Measurements from ENCODE around the gene CASKIN1.
"Not testable (repeated sequence)": the region's sequence is repeated elsewhere in the genome, so short reads cannot be mapped to it uniquely, and the experiment has no call there.

Gene CASKIN1

DNA sequence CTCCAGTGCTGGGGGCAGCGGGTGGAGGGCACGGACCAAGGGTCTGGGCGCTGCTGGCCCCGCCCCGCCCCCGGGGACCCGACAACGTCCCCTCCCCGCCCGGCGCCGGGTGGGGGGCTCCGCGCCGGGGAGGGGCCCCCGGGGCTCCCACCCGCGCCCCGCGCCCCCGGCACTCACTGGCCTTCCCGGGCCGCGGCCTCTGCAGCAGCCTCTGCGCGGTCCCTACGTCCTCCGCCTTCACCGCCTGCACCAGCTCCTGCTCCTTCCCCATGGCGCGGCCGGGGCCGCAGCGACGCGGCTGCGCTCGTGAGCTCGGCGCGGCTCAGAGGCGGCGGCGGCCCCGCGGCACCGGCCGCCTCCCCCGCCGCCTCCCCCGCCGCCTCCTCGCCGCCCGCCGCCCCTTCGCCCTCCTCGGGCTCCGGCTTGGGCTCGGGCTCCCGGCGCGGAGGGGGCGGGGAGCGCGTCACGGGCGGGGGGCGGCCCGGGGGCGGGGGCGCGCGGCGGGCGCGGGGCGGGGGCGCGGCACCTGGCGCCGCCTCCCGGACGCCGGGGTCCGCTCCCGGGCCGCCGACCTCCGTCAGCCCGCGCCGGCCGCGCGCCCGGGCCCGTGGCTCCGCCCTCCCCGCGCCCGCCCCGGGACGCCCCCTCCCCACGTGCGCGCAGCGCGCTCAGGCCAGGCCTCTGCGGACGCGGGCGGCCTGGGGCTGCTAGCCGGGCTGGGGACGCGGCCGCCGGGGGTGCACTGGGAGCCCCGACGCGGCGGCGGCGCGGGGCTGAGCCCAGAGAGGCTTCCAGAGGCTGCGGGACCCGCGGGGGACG lies at the start of gene CASKIN1:
TSS of gene CASKIN1 (minus strand) at position 444 of the 819 bp plus-strand sequence. CDS start at position 271, 173 bp downstream.
- peak in 4 of 56 donors; percentile 18 to 45 (median 32) for DNase-seq

DNA sequence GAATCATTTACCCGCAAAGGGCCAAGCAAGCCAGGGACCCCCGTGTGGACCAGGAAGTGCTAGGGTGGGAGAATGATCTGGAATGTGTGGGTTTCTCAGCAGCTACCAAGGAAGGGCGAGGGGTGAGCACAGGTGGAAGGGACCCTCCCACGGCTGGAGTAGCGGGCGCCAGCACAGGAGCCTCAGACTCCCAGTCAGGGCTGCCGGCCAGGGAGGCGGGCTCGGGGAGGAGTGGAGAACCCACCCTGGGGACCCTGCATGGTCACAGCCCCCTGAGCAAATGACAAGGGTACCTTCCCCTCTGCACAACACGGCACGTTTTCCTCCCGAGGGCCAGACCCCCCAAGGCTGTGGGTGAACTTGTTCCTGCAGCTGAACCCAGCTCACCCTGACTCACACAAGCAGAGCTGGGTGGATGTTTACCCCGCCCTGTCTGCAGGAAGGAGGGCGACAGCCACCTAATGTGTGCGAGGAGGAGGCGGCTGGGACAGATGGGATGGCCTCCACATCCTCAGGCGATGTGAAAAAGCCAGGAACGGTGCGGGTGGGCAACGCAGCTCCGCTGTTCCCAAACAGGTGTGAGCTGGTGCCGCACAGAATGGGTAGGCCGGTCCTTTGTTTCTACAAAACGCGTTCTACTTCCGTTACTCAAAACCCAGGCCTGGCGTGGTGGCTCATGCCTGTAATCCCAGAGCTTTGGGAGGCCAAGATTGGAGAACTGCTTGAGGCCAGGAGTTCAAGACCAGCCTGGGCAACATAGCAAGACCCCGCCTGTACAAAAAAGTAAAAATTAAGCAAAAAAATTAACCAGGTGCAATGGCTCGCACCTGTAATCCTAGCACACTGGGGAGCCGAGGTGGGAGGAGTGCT lies 48.8 kb upstream of the CASKIN1 start:
- DNase-seq, result no peak

DNA sequence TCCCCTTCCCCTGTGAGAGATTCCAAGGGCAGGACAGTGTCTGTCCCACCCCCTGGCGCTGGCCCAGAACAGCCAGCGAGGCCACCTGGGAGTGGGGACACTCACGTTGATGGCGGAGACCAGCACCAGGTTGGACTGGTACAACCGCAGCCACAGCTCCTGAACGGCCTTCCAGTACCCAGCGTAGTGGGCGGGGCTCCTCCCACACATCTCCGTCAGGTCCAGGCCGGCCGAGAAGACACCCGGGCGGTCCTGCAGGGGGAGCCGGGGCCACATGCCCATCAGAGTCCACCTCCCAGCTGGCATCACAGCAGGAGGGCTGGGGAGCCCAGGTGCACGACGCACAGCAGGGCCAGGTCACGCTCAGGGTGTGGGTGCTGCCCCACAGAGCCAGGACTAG lies 47.9 kb upstream of the CASKIN1 start:
- no peak for DNase-seq

GRCh38 chr16:2243781-2244180 lies 47.4 kb upstream of the CASKIN1 start:
- DNase-seq, result no peak

DNA sequence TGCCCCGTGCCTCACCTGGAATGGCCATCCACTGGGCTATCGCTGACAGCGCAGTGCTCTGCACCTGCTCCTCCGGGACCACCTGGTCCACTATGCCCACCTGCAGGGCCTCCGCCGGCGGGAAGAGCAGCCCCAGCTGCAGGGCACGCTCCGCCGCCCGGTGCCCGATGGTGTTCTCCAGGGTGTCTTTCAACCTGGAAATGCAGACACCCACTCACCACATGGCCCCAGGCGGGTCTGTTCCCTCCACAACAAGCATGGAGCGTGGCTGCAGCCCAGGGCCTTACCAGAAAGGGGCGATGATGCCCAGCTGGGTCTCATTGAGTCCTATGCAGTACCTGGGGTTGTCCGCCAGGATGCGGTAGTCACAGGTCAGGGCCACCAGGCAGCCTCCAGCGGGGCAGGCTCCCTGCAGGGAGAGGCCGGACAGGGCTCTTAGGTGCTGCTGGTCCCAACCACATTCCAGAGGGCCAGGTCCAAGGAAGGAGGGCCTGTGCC lies 46.7 kb upstream of the CASKIN1 start:
- no peak for DNase-seq

- DNase-seq, result no peak
Observed at GRCh38 chr16:2242598-2242997, 46.2 kb upstream of the CASKIN1 start.

GRCh38 chr16:2240331-2240730 lies 43.9 kb upstream of the CASKIN1 start:
- not testable (repeated sequence) for DNase-seq

DNA sequence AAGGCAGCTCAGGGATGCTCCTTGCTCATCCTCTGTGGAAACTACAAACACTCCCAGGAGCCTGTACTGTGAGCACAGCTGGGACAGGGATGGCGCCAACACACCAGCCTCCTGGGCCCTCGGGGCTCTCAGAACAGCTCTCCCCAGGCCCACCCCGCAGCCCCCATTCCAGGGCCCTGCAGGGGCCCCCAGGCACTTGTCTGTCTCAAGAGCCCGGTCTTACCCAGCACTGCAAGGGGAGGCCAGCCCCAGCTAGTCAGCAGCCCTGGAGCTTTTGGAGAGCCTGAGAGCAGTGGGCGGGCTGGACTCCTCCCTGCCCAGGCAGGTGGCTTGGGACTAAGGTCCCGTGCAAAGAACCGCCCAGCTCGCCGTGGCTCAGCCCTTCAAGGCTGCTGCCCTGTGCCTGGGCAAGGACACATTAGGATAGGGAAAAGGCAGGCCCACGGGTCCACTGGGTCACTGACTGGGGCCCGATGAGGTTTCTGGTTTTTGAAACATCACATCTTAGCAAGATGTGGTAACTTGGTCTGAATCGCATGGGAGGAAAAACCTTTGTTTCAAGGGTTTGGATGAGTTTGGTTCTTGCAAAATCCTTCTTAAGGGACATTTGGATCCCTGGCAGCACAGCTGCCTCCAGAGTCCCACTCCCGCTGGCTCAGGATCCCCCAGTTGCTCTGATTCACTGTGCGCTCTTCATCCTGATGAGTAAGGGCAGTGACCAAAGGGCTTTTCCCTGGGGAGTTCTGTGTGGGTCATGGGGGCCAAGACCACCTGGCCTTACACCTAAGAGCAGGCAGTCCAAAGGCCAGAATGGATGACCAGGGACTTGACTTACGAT lies 42.7 kb upstream of the CASKIN1 start:
- DNase-seq, result no peak

GRCh38 chr16:2238150-2238837 lies 41.9 kb upstream of the CASKIN1 start:
- DNase-seq, result no peak

- DNase-seq, result no peak
Observed at GRCh38 chr16:2237493-2238149, 41.2 kb upstream of the CASKIN1 start.

DNA sequence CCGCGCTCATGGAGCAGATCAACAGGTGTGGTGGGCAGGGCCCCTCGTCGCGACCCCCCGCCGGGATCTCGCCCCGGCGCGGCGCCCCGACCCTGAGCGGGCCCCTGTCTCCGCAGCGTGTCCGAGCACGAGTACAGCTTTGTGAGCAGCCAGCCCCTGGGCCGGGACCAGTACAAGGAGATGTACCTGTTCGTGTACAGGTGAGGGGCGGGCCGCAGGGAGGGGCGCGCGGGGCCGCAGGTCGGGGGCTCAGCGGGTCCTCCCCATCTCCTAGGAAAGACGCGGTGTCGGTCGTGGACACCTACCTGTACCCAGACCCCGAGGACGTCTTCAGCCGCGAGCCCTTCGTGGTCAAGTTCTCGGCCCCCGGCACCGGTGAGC lies 40.7 kb upstream of the CASKIN1 start:
- no peak for DNase-seq

DNA sequence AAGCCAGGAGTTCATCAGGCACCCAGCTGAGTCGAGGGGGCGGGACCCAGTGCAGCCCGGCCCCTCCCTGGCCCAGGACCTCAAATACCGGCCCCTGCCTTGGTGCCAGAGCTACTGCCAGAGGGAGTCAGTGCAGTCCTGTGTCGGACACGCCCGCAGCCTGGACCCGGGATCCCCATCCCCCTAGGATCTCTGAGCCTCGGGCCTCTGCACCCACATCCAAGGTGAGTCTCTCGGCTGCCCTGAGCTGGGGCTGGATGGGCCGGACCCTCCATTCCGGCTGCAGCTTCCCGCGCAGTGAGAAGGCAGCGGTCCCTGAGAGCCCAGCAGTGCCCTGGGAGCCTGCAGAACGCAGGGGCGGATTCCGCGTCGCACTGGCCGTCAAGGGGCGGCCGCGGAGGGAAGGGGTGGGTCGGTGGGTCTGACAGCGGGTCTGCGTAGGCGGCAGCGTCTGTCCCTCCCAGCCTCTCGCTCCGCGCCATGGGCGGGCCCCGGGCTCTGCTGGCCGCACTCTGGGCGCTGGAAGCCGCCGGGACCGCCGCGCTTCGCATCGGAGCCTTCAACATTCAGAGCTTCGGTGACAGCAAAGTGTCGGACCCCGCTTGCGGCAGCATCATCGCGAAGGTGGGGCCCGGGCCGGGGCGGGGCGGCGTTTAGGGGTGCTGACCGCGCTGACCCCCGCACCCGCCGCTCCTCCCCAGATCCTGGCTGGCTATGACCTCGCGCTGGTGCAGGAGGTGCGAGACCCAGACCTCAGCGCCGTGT lies 40.1 kb upstream of the CASKIN1 start, which contains the start of gene DNASE1L2:
TSS of gene DNASE1L2 (plus strand) at position 108 of the 765 bp plus-strand sequence. CDS start at position 481, 373 bp downstream.
- no peak for DNase-seq

DNA sequence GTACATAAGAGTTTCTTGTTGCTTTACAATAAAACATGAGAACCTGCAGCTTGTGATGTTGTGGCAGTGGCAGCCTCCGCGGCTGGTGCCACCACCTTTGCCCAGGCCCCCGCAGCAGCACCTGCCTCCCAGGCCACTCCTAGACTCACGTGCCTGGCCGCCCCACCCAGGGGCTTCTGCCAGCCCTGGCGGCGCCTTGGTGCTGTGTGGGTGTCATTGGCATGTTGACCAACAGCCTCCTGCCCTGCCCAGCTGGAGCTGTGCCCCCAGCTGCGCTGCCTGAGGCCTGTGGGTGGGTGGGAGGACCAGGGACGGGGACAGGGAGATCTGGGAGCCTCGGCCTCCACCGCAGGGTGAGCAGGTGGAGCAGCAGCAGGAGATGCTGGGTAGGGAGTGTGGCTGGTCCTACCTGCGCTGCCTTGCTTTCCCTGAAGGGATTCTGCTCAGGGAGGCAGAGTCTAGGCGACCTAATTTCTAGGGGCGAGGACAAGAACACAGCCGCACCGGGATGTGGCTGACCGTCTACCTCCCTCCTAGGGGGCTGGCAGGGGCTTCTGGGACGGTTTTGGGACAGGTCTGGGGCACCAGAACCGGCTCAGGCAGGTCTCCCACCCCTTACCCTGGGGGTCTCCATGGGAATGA lies 39.4 kb upstream of the CASKIN1 start:
- DNase-seq, result no peak

DNA sequence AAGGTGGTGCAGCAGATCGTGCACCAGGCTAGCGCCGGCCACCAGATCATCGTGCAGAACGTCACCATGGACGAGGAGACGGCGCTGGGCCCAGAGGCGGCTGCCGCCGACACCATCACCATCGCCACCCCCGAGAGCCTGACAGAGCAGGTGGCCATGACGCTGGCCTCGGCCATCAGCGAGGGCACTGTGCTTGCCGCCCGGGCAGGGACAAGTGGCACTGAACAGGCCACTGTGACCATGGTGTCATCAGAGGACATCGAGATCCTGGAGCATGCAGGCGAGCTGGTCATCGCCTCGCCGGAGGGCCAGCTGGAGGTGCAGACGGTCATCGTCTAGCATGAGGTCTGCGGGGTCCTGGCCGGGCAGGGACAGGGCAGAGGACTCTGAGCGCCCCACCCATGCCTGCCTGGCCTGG lies 38.8 kb upstream of the CASKIN1 start:
- no peak for DNase-seq

GRCh38 chr16:2234813-2235170 lies 38.4 kb upstream of the CASKIN1 start:
- DNase-seq, result no peak

GRCh38 chr16:2233872-2234812 lies 37.7 kb upstream of the CASKIN1 start:
- no peak for DNase-seq

GRCh38 chr16:2233046-2233775 lies 36.8 kb upstream of the CASKIN1 start:
- DNase-seq, result no peak
